Stimulated activated CD8-positive, alpha-beta memory T cell treated with anti-CD3 and anti-CD28 coated beads, Interleukin-4, amount 100 ng/mL, for 24 hours (primary cell): ENCODE data around the gene SNX30.

ENCODE experiments used
- DNase-seq: peaks from one replicate; pipeline ENCODE4 v3.0.0-alpha.2; 2020; ENCODE audit warnings: low read depth

The SNX30 gene

DNA sequence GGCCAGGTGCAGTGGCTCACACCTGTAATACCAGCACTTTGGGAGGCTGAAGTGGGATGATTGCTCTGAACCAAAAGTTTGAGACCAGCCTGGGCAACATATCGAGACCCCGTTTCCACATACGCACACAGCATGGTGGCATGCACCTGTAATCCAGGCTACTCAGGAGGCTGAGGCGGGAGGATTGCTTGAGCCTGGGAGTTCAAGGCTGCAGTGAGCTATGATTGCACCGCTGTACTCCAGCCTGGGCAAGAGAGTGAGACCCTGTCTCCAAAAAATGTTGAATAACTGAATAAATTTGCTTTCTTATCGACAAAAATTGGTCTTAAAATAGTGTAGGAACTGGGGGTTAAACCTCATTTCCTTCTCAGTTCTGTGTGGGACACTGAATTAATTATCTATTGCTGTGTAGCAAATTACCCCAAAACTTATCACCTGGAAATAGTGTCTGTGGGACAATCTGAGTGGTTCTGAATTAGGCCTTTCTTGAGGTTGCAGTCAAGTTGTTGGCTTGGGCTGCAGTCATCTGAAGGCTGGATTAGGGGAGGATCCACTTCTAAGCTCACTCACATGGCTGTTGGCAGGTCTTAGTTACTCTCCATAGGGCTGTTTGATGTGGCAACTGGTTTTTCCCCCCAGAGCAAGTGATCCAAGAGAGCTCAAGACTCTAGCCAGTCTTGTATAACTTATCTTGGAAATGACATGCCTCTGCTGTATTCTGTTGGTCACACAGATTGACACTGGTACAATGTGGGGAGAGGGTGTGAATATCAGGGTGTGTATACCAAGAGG, 2.0 kb downstream of the SNX30 start:
- no peak for DNase-seq

DNA sequence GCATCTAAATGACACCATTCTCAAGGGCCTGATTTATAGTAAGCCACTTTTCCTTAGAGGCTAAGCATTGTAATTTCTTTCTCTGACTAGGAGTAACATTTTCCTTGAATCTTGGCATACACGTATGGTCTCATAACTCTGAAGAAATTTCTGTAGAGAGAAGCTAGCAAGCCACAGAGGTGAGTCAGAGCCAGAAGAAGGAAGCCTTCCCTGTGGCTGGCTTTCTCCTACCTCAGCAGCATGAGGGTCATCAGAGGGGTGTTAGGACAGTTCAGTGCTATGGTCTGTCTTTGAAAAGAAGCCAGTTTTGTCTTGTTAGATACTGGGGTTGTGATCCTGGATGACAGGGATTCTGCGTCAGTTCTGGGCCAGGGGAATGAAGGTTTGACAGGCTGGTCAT, 3.2 kb downstream of the SNX30 start:
- DNase-seq = no peak

DNA sequence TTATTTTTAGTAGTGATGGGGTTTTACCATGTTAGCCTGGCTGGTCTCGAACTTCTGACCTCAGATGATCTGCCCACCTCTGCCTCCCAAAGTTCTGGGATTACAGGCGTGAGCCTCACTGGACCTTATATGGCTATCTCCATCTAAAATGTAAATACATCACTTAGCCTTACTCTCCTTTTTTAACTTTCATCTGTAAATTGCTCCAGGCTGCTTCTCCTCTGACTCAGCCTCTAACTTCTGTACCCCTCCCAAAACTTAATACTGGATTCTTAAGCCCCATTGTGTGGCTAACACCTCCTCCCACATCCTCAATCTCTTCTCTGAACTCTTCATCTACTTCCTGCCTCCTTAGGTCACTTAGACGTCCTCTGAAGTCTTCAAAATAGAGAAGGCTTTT, 4.0 kb downstream of the SNX30 start:
- no peak for DNase-seq

DNA sequence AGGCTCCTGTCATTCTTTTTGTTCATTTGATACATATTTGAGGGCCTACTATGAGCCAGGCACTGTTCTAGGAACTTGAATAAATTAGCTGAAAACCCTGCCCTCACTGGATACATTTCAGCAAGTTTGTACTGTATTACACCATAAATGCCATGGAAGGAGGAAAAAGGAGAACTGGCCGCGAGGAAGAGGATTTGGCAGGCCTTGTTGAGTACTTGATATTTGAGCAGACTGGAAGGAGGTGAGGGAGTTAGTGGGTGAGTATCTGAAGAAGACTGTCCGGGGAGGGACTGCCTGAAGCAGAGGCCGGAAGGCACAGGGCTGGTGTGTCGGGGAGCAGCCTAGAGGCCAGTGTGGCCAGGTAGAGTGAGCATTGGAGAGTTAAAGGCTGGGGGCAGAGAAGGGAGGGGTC, 4.5 kb downstream of the SNX30 start:
- no peak for DNase-seq

DNA sequence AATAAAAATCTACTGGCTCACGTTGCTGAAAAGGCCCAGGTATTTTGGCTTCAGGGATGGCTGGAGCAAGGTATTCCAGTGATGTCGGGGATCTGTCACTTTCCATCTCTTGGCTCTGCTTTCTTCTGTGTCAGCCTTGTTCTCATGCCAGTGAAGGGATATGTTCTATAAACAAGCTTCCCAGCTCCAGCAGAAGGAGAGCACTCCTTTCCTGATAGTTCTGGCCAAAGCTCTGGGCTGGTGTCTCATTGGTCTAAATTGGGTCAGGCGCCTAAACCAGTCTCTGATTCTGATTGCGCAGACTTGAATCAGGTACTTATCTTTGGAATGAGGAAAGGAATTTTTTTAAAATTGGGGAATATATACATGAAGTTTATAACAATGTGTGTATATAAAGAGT, 5.1 kb downstream of the SNX30 start:
- no peak for DNase-seq

DNA sequence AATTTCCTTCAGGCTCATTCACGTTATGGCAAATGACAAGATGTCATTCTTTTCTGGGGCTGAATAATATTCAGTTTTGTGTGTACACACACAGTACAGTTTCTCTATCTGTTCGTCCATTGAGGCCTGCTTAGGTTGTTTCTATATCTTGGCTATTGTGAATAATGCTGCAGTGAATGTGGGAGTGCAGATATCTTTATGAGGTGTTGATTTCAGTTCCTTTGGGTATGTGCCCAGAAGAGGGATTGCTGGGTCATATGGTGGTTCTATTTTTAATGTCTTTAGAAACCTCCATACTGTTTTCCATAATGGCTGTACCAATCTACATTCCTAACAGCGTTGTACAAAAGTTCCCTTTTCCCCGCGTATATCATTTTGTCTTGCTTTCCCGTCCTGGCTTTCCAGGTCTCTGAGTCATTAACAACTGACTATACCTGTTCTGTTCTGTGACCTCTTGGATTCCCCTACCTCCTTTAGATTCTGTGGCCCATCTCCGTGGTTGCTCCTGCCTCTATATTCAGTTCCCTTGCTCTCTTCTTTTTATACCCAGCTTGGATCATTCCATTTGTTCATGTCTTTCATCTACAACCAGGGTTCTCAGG, 6.8 kb downstream of the SNX30 start:
- DNase-seq = no peak

DNA sequence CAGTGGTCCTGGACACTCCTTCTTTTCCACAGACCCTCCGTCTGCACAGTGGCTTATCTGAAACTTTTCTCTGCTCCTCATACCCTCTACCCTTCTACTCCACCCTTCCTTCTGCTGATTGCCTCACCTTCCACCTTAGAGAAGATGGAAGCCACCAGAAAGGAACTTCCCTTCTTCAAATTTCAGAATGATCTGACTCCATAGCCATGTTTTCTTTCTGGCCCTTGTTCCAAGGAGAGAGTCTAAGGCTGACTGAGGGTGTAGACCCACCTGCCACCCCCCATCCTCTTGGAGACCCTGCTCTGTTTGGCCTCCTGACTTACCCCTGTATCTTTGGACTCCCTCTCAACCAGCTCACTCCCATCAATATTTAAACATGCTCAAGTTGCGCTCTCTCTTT, 7.4 kb downstream of the SNX30 start:
- DNase-seq = no peak

DNA sequence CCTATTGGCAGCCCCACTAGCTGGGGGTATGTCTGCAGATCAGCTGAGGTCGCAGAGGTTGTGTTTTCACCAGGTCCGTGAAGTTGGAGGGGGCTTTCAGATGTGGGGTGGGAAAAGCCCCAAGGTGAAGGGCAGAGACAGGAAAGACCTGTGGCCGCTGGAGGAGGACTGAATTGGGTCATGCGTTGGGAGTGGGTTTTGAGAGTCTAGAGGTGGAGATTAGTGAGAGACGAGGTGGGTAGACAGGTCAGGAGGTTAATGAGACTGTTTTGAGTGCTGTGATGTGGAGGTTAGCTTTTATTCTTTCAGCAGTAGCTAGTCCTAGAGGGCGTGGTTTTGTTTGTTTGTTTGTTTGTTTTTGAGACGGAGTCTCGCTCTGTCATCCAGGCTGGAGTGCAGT, 10.3 kb downstream of the SNX30 start:
- DNase-seq = no peak

DNA sequence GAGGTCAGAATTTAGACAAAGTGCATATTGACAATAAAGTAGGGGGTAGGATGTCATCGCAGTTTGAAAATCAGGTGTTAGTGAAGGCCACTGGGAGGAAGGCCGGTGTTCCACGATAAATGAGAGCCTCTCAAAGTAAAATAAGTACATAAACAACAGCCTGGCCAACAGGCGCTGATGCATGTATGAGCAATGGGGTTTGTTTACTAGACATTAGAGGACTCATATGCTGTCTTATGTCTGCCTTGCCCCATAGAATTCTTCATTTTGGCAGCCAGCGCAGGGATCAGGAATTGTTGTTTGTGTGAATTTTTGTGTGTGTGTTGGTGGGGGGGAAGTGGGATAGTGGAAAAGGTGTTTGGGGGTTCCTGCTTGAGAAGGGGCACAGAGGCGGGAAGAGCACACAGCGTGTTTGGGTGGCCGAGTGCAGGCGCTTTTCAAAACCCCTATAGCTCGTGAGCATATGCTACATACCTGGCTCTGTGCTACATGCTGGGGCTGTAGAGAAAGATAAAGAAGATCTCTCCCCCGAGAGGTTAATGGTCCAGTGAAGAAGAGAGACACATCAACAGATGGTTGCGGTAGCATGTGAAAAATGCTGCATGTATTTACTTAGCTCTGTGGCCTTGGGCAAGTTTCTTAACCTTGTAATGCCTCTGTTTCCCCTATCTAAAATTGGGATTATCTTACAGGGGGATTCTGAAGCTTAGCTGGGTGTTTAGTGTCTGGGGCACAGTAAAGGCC, 11.5 kb downstream of the SNX30 start:
- DNase-seq = no peak

DNA sequence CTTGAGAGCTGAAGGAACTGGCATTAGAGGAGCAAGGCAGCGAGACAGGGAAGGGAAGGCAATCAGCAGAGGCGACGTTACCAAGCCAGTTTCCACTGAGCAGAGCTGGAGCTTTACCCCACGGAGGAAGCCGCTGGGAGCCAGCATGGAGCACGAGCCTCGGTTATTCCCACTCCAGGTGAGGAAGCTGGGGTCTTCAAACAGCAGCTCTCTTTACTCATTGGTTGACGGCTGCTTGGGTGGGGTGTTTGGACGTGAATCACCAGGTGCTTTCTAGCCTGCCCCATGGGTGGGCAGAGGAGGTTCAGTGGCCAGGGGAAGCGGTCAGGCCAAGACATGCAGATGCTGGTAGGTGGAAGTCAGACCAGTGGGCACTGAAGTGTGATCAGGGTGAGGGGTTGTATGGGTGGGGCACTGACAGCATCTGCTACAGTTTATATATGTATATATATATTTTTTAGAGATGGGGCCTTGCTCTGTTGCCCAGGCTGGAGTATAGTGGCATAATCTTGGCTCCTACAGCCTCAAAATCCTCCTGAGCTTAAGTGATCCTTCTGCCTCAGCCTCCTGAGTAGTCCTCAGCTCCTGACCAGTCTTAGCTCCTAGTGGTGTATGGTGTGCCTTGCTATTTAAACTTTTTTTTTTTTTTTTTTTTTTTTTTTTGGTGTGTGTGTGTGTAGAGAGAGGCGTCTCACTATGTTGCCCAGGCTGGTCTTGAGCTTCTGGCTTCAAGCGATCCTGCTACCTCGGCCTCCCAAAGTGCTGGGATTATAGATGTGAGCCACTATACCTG, 12.4 kb downstream of the SNX30 start:
- DNase-seq = no peak

DNA sequence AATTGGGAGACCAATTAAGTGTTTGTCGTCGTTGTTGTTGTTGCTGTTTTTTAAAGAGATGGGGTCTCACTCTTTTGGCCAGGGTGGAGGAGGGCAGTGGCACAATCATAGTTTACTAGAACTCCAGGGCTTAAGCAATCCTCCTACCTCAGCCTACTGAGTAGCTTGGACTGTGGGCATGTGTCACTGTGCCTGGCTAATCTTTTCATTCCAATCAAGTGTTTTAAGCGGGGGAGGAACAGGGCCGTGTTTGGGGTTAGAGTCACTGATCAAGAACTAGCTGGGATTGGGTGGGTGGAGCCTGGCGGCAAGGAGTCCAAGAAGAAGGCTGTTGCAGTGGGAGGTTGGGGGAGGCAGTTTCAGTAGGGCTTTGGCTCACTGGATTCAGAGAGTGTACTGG, 13.8 kb downstream of the SNX30 start:
- DNase-seq = no peak

DNA sequence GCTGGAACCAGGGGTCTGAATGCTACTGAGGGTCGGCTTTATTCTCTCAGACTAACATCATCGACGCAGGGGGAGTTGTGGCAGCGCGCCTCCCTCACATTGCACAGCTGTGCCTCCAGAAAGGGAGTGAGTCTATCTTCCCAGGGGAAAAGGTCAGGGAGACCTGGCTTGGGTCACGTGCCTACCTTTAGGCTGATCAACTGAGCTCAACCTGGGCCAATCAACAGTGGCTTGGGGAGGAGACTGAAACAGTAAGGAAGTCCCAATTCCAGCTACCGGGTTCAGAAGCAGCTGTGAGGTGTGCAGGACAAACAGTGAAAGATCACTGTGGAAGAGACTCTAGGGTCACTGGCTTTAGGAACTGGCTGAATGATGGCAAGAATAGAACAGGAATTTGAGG, 14.3 kb downstream of the SNX30 start:
- DNase-seq = no peak

DNA sequence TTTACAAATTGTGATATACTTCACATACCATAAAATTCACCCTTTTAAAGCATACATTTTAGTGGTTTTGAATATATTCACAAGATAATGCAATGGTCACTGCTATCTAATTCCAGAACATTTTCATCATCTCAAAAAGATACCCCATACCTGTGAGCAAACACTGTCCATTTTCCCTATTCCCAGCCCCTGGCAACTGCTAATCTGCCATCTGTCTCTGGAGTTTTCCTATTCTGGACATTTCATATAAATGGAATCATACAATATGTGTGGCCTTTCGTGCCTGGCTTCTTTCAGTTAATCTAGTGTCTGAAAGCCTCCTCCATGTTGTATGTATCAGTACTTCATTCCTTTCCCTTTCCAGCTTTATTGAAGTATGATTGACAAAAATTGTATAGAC, 14.7 kb downstream of the SNX30 start:
- DNase-seq = no peak

DNA sequence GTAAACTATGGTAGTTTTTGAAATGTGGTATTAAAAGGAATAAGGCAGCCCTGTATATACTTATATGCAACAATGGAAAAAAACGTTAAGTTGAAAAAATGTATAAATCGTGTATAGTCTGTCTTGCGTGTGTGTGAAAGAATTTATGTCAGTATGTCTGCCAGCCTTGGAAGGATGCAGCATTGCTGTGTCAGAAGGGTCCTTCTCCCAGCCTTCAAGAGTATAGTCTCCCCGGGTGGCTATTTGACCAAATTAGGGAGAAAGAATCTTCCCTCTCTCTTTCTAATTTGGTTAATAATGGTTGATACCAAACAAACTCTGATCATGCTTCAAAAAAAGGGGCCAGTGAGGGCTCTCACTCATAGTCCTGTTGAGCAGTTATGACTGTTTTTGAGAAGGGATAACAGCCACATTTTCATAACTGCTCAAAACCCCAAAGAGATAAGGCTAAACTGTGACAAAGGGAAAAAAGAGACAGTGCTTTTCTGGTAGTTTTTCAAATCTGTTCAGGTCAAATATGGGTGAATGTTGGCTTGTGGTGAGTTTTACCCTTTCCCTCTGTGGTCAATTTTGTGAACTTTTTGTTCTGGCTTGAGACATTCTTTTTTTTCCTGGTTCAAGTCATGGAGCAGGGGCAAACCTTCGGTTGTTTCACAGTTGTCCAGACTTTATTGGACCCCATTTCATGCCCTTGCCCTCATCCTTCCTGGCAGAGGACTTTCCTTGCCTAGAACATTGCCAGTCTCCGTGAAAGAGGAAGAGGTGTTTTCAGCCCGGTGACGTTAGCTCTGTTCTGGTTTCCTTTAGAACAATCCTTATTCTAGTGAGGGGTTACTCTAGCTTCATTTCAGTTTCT, 21.0 kb downstream of the SNX30 start:
- DNase-seq = no peak

DNA sequence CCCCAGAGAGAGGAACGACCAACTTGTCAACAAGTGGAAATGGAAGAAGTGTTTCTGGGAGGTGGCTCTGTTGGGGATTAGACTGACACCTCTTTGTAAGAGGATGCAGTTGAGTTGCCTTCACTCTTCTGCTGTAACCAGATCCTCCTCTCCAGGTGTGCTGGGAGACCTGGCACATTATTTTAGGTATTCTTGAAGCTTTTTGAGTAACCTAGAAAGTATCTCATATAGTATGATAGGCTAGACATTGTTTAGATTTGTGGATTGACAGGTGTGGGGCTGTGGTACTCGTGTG, 21.6 kb downstream of the SNX30 start:
- DNase-seq = no peak

DNA sequence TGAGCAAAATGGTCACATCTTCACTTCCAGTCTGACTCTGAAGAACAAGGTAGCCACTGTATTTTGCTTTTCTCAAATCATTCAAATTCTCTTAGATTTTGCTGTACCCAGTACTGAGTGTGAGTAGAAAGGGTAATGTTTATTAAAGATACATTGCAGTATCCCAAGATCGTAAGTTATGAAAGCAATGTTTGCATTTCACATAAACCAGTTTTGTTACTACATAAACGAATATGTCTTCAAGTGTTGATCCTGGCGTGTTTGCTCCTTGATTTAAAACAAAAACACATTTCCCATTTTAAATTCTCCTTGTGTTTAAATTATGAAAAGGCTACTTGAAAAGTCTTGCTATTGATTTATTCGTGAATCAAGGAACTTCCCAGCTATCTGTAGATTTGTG, 22.0 kb downstream of the SNX30 start:
- no peak for DNase-seq

DNA sequence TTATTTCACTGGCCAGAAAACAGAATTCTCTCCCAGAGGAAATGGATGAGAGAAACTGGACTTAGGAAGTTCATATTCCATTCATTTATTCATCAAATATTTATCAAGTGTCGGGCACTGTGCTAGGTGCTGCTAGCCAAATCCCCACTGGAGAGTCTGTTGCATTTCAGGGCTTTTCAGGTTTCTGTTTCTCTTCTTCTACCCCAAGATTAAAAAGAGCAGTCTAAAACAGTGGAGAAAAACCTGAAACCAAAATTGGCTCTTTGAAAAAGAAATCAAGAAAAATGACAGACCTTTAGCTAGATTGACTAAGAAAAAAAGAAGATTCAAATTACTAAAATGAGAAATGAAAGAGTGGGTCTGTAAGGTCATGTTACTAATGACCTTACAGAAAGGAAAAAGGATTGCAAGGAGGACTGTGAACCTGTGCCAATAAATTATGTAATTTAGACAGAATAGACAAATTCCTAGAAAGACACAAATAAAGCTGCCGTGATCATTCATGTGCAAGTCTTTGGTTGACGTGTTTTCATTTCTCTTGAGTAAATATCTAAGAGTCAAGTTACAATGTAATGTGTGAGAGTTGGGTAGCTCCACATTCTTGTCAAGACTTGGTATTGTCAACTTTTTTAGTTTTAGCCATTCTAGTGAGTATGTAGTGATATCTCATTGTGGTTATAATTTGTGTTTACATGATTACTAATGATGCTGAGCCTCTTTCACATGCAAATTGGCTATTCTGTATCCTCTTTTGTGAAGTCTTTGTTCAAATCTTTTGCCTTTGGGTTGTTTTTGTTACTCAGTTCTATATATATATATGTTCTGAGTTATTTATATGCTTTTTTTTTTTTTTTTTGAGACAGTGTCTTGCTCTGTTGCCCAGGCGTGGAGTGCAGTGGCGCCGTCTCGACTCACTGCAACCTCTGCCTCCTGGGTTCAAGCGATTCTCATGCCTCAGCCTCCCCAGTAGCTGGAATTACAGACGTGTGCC, 23.7 kb downstream of the SNX30 start:
- no peak for DNase-seq

DNA sequence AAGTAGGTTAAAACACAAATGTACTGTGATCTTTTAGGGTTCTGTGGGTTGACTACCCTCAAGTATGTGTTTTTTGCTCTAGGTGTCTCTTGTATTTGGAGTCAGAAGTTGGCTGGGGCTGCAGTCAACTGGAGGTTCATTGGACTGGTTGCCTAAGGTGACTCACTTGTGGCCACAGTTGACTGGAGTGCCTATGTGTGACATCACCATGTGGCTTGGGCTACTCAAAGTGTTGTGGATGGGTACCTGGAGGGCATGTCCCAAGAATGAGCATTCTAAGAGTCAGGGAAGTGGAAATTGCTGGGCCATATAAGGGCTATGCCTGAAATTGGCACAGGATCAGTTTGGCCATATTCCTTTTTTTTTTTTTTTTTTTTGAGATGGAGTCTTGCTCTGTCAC, 27.4 kb downstream of the SNX30 start:
- no peak for DNase-seq

DNA sequence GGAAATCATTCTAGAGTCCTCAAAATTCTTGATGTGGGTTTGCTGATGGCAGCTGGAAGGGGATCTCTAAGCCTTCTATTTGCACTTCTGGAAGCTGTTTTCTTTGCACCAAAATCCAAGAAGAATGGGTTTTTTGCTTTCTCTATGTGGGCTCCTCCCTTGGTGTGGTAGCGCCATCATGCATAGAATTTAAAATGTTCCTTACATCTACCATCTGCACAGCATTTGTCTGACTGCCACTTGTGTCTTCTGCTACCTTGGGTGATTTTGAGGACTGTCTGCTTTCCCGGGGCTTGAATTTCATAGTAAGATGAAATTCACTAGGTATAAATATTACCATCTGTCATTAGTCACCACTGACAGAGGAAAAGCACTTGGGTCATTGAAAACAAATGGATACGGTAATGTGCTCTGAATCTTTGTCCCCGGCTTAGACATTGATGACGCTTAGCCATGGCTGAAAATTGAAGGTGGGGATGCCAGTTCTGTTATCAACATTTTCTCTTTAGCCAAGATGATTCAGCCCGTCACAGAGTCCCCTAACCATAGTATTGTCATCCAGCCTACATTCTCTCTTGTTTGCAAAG, 30.0 kb downstream of the SNX30 start:
- DNase-seq = no peak

DNA sequence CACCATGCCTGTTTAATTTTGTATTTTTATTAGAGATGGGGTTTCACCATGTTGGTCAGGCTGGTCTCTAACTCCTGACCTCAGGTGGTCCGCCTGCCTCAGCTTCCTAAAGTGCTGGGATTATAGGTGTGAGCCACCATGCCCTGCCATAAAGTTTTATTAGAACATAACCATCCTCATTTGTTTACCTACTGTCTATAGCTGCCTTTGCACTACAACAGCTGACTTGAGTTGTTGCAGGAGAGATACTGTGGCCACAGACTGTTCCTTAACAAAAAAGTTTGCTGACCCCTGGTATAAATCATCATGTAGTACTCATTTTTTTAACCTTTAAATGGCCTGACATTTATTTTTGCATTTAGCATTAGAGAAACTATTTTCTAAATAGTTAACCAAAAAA, 31.7 kb downstream of the SNX30 start:
- DNase-seq = no peak
